NCI-H2227 (cell line): ENCODE measurements around the gene RXRA.

Experiments
- DNase-seq: peaks from one replicate; lab custom pipeline; 2025; ENCODE audit not compliant: unreplicated experiment; lab: John Stamatoyannopoulos, UW

The RXRA gene

GRCh38 chr9:134378901-134379338, 52.7 kb downstream of the RXRA start:
- DNase-seq: peak; percentile 28

- no peak for DNase-seq
Measured at GRCh38 chr9:134379831-134380365, 53.6 kb downstream of the RXRA start.

- no peak for DNase-seq
Measured at GRCh38 chr9:134380542-134381271, 54.5 kb downstream of the RXRA start.

GRCh38 chr9:134381272-134381661, 55.0 kb downstream of the RXRA start:
- no peak for DNase-seq

- DNase-seq: no peak
Measured at GRCh38 chr9:134381671-134382516, 55.6 kb downstream of the RXRA start.

GRCh38 chr9:134382733-134383132, 56.5 kb downstream of the RXRA start:
- DNase-seq: no peak

- no peak for DNase-seq
Measured at GRCh38 chr9:134383148-134383547, 56.9 kb downstream of the RXRA start.

- DNase-seq: no peak
Measured at GRCh38 chr9:134384811-134385479, 58.7 kb downstream of the RXRA start.

- no peak for DNase-seq
Measured at GRCh38 chr9:134385915-134386314, 59.7 kb downstream of the RXRA start.

- DNase-seq: no peak
Measured at GRCh38 chr9:134386951-134387831, 60.9 kb downstream of the RXRA start.

- DNase-seq: no peak
Measured at GRCh38 chr9:134388289-134388808, 62.1 kb downstream of the RXRA start.

- no peak for DNase-seq
Measured at GRCh38 chr9:134388976-134389375, 62.7 kb downstream of the RXRA start.

- no peak for DNase-seq
Measured at GRCh38 chr9:134389642-134390041, 63.4 kb downstream of the RXRA start.

GRCh38 chr9:134390537-134390936, 64.3 kb downstream of the RXRA start:
- no peak for DNase-seq

GRCh38 chr9:134390947-134391318, 64.7 kb downstream of the RXRA start:
- DNase-seq: no peak

- DNase-seq: no peak
Measured at GRCh38 chr9:134391319-134392231, 65.3 kb downstream of the RXRA start.

GRCh38 chr9:134392900-134393299, 66.6 kb downstream of the RXRA start:
- DNase-seq: no peak

GRCh38 chr9:134393582-134394280, 67.5 kb downstream of the RXRA start:
- no peak for DNase-seq
